HG03045 (cell line): ENCODE measurements around the gene AIRE.

ENCODE experiments used
- ATAC-seq: cut with Tn5 transposase; IDR thresholded peaks from one replicate; pipeline ENCODE4 v1.9.1; 2021; ENCODE audit warnings: mild to moderate bottlenecking, moderate library complexity; ENCODE audit not compliant: unreplicated experiment

The AIRE gene

GRCh38 chr21:44322621-44323325, 37.1 kb downstream of the AIRE start:
- no peak for ATAC-seq

- no peak for ATAC-seq
These were observed 37.9 kb downstream of the AIRE start for GRCh38 chr21:44323591-44323990.

GRCh38 chr21:44324106-44324853, 38.6 kb downstream of the AIRE start:
- ATAC-seq: no peak

GRCh38 chr21:44324854-44325107, 39.1 kb downstream of the AIRE start:
- no peak for ATAC-seq

GRCh38 chr21:44325386-44326271, 40.0 kb downstream of the AIRE start:
- no peak for ATAC-seq

GRCh38 chr21:44326272-44326647, 40.6 kb downstream of the AIRE start:
- ATAC-seq: no peak

GRCh38 chr21:44326716-44327602, 41.3 kb downstream of the AIRE start:
- ATAC-seq: no peak

- ATAC-seq: no peak
These were observed 41.9 kb downstream of the AIRE start for GRCh38 chr21:44327603-44327974.

- no peak for ATAC-seq
These were observed 42.7 kb downstream of the AIRE start for GRCh38 chr21:44328242-44328895.

GRCh38 chr21:44329086-44329889, 43.6 kb downstream of the AIRE start:
- no peak for ATAC-seq

GRCh38 chr21:44329971-44330681, 44.5 kb downstream of the AIRE start:
- ATAC-seq: no peak

- no peak for ATAC-seq
These were observed 45.0 kb downstream of the AIRE start for GRCh38 chr21:44330698-44331097.

GRCh38 chr21:44331209-44331608, 45.5 kb downstream of the AIRE start:
- no peak for ATAC-seq

- ATAC-seq: no peak
These were observed 46.1 kb downstream of the AIRE start for GRCh38 chr21:44331650-44332307.

GRCh38 chr21:44332383-44332782, 46.7 kb downstream of the AIRE start:
- ATAC-seq: no peak

- no peak for ATAC-seq
These were observed 47.3 kb downstream of the AIRE start for GRCh38 chr21:44332965-44333364.

GRCh38 chr21:44333509-44334328, 48.0 kb downstream of the AIRE start:
- ATAC-seq: no peak
